Ovary (tissue), 9 donors: ENCODE data around the gene C1QTNF8. TPM values are rescaled to one million over a fixed set of nuclear protein-coding genes. Genes with fewer than 3 reads are reported as not detected.

Experiments used
- DNase-seq, 5 donors: peaks; one replicate each; pipeline ENCODE4 v3.0.0-alpha.2; 2019 to 2020
- H3K27ac ChIP-seq, 2 donors: fragments of 200-600 bp; one replicate each; pipeline versions ENCODE4 v1.5.1 to v1.8.0; 2019 to 2022
- H3K27me3 ChIP-seq: fragments of 200-600 bp; one replicate; pipeline ENCODE4 v1.8.0; 2022
- H3K36me3 ChIP-seq: fragments of 200-600 bp; sonication (generic); one replicate; pipeline ENCODE4 v1.5.1; 2019
- H3K4me1 ChIP-seq: one replicate; pipeline ENCODE4 v1.8.1; 2013; ENCODE audit warnings: mild to moderate bottlenecking, moderate library complexity; ENCODE audit not compliant: insufficient read depth
- H3K4me3 ChIP-seq: fragments of 200-600 bp; sonication (generic); one replicate; pipeline ENCODE4 v1.5.1; 2017
- H3K9me3 ChIP-seq, 2 donors: fragments of 200-600 bp in 1 of 2; sonication (generic) in 1 of 2; one replicate each; pipeline versions ENCODE4 v1.5.1 to v1.8.1; 2013 to 2019; ENCODE audit warnings: mild to moderate bottlenecking in 1 of 2, moderate library complexity in 1 of 2
- CTCF ChIP-seq, 3 donors: fragments of 450-650 bp in 2 of 3; fragments of 200-600 bp in 1 of 3; IDR thresholded peaks; one replicate each; pipeline versions ENCODE4 v1.5.1 to v1.8.0; 2016 to 2022; ENCODE audit warnings: antibody characterized with exemption in 3 of 3, mild to moderate bottlenecking in 1 of 3
- EP300 ChIP-seq: sonication (generic); formaldehyde crosslinking; IDR thresholded peaks from one replicate; pipeline ENCODE4 v1.6.1; 2017; ENCODE audit warnings: antibody characterized with exemption
- POLR2A ChIP-seq: fragments of 450-650 bp; IDR thresholded peaks from one replicate; pipeline ENCODE4 v1.6.1; 2017; ENCODE audit warnings: antibody characterized with exemption, mild to moderate bottlenecking, moderate library complexity
- WGBS, 3 donors: extraction: QIAGEN DNeasy Blood & Tissue Kit in 1 of 3; methylation state at CpG; one replicate each; pipeline versions ENCODE4 v1.1.5 to v1.1.7; 2013 to 2017; 5-methylcytosine and 5-hydroxymethylcytosine counted together
- intact Hi-C, 4 donors: fragments of 100-400 bp; cut with DNase I; formaldehyde crosslinking; loops; one replicate each; pipeline versions ENCODE4 v1.11.0 to v1.15.1; 2022 to 2023
- polyA plus RNA-seq, 2 donors: library from polyadenylated mRNA; stranded (reverse); fragments of 200-250 nt in 1 of 2; fragments of 350-450 nt in 1 of 2; fragmentation: Illumina TruSeq in 1 of 2; extraction: RNeasy Lipid Tissue Mini Kit (QIAGEN cat#74804) in 1 of 2; gene quantifications; one replicate each; pipeline ENCODE4 v1.2.3, GENCODE V29; 2013 to 2014
- total RNA-seq, 7 donors: library from RNA; depleted of rRNA in 2 of 7; stranded (reverse); fragments of >200 nt in 2 of 7; fragmentation: NEBNext Ultra II Directional in 3 of 7; extraction: Animal tissue kit (Norgen Biotek cat#: 25700) in 3 of 7; gene quantifications; one replicate each; pipeline versions ENCODE4 v1.1.0 to v1.2.4, GENCODE V29; 2016 to 2023
- donor health status: DM: no; HTN: no; CAD: no; lungs with moderate emphysema.
- donor health status: DM: no; HTN: no; CAD: no.
- donor health status: Bipolar disorder and iron deficiency.
- donor health status: DM: yes; HTN: yes; CAD: no.
- donor health status: DM: no; HTN: no; CAD: no.
- donor health status: DM: yes; HTN: yes; CAD: no.

The C1QTNF8 gene
- total and polyA plus RNA-seq, 9 donors = 0.80 TPM; not detected in 8

GRCh38 chr16:1059310-1059709, 36.7 kb downstream of the C1QTNF8 start:
- H3K36me3 ChIP-seq = no peaks in the 10 kb centered on the region
- intact Hi-C loops = loop anchor here in 2 of 4 donors (10.0 kb wide), 1 partner anchor 245 kb away; no protein-coding TSS in a partner anchor
- no peak overlapping the region for H3K4me3 ChIP-seq
- WGBS, 3 donors = 84 to 87% (median 86%) methylated on average over 3 of the region's 3 CpGs
- H3K27me3 ChIP-seq = no peaks in the 10 kb centered on the region
- TF ChIP-seq EP300 = no peak
- no peak for TF ChIP-seq CTCF (IDR thresholded peaks at IDR 0.05)
- TF ChIP-seq POLR2A = no peak
- H3K4me1 ChIP-seq = no peaks in the 10 kb centered on the region
- no peak overlapping the region for H3K27ac ChIP-seq
- H3K9me3 ChIP-seq = no peaks in the 10 kb centered on the region
- DNase-seq = no peak

DNA sequence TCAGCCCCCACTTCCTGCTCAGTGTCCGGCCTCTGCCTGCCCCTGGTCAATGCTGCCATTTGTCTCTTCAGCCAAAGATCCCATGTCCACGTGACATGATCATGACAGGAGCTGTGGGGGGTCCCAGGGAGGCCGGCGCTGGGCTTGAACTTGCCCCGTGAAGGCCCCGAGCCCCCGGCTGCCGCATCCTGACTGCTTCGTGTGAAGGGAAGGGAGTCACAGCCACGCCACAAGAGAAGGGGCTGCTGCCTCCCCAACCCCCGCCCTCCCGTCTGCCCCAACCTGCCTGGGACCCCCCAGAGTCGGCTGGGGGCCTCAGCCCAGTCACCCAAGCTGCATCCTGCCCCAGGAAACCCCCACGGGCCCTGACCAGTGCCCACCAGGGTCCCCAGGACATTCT, 37.8 kb downstream of the C1QTNF8 start:
- Histone ChIP-seq H3K27ac (no peak overlapping the region), H3K27me3 (no peaks in the 10 kb centered on the region), H3K4me1 (no peaks in the 10 kb centered on the region), H3K9me3 (no peaks in the 10 kb centered on the region), H3K36me3 (no peaks in the 10 kb centered on the region), H3K4me3 (no peak overlapping the region)
- no peak for DNase-seq
- WGBS, 3 donors = 44 to 64% (median 52%) methylated on average over 10 to 14 of the region's 14 CpGs
- intact Hi-C loops = loop anchor here in 2 of 4 donors (10.0 kb wide), 1 partner anchor 243 kb away; no protein-coding TSS in a partner anchor
- TF ChIP-seq POLR2A = no peak
- TF ChIP-seq CTCF (IDR thresholded peaks at IDR 0.05) = no peak
- no peak for TF ChIP-seq EP300

- Histone ChIP-seq H3K36me3 (no peaks in the 10 kb centered on the region), H3K27me3 (no peaks in the 10 kb centered on the region), H3K27ac (no peak overlapping the region), H3K4me3 (no peak overlapping the region), H3K4me1 (no peaks in the 10 kb centered on the region), H3K9me3 (no peaks in the 10 kb centered on the region)
- TF ChIP-seq EP300 (no peak), POLR2A (no peak), CTCF (IDR thresholded peaks at IDR 0.05) (peak in 1 of 3 donors; percentile 5)
- DNase-seq = peak in 1 of 5 donors; percentile 36
- WGBS, 3 donors = 17 to 25% (median 21%) methylated on average over 16 to 33 of the region's 33 CpGs
- intact Hi-C loops = loop anchor here in 2 of 4 donors (10.0 kb wide), 1 partner anchor 243 kb away; no protein-coding TSS in a partner anchor
Observed at GRCh38 chr16:1057252-1057932, 38.7 kb downstream of the C1QTNF8 start.

DNA sequence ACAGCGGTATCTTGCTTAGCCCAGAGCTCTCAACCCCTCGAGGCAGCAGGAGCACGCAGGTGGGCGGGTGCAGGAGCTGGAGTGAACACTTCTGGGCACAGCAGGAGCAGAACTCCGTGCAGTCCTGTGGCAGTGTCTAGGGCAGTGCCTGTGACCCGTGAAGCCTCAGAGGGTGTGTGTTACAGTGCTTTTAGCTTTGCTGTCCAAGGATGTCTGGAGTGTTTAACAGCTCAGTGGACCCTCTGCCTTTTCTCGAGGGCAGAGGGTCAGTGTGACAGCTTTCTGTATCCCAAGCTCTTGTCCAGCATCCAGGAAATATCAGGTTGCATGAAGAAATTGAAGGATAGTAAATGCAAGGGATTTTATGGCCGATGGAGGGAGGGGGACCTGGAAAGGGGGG, 39.8 kb downstream of the C1QTNF8 start:
- intact Hi-C loops = loop anchor here in 2 of 4 donors (10.0 kb wide), 1 partner anchor 241 kb away; no protein-coding TSS in a partner anchor
- H3K27me3 ChIP-seq = no peaks in the 10 kb centered on the region

More for the DNA sequence above, 39.8 kb downstream of the C1QTNF8 start:
- Histone ChIP-seq H3K4me3 (no peak overlapping the region), H3K36me3 (no peaks in the 10 kb centered on the region), H3K9me3 (no peaks in the 10 kb centered on the region), H3K27ac (no peak overlapping the region), H3K4me1 (no peaks in the 10 kb centered on the region)
- no peak for DNase-seq
- no peak for TF ChIP-seq CTCF (IDR thresholded peaks at IDR 0.05)
- TF ChIP-seq EP300 = no peak
- TF ChIP-seq POLR2A = no peak
- WGBS, 3 donors = 68 to 76% (median 74%) methylated on average over 8 of the region's 8 CpGs
